ENCODE data around the gene SAMHD1. TPM values are rescaled to one million over a fixed set of nuclear protein-coding genes. Genes with fewer than 3 reads are reported as not detected.

The SAMHD1 gene
- total and polyA plus RNA-seq, 2 of the 8 experiments (the other 6 are each of a cell fraction or from before 2014, with no cell fraction given) = 22.0 to 37.1 TPM

DNA sequence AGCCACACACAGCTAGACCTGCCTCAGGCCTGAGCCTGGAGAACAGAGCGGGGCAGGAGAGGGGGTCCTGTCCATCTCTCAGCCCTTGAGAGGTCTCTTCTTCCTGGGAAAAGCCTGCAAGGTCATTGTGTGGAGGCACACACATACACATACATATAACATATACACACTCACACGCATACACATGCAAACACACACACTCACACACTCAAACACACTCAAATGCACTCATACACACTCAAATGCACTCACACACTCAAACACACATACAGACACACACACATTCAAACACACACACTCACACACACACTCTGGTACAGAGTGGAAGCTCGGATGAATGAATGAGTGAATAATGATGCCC, 75.1 kb downstream of the SAMHD1 start:
- Histone ChIP-seq H3K14ac (ENCODE audit: insufficient read length) (no peak overlapping the region), H3K4ac (replicated peaks; ENCODE audit: insufficient read length, low read depth, low read length) (no peak overlapping the region), H3K27ac (ENCODE audit: low read depth, low read length) (no peak overlapping the region), H2BK120ac (replicated peaks; ENCODE audit: low read depth, low read length) (no peak overlapping the region), H2BK5ac (ENCODE audit: low read depth, low read length) (no peak overlapping the region), H3K79me1 (ENCODE audit: low read depth, low read length) (no peaks in the 10 kb centered on the region), H3K27me3 (replicated peaks in 1 of 4; ENCODE audit: control insufficient read depth in 3 of 4, extremely low read depth in 1 of 4, insufficient read depth in 3 of 4, low read length in 3 of 4) (no peaks in the 10 kb centered on the region; a peak in 1 of 7 replicates), H3K23me2 (ENCODE audit: low read depth, low read length) (no peaks in the 10 kb centered on the region), H2BK12ac (ENCODE audit: low read depth, low read length) (no peak overlapping the region), H2AK5ac (ENCODE audit: low read depth, low read length) (no peak overlapping the region), H4K5ac (ENCODE audit: insufficient read length, low read depth, low read length) (no peak overlapping the region), H3K4me3 (ENCODE audit: extremely low read depth in 1 of 4, insufficient read depth in 2 of 4, low read depth in 3 of 4, low read length in 4 of 4) (no peak overlapping the region), H3K9ac (replicated peaks in 1 of 4; ENCODE audit: extremely low read depth in 1 of 4, low read depth in 3 of 4, low read length in 3 of 4) (no peak overlapping the region), H3K4me1 (replicated peaks in 1 of 4; ENCODE audit: control insufficient read depth in 3 of 4, insufficient read depth in 4 of 4, low read length in 3 of 4) (peaks cover 0 to 3% (median under 1%) of the 10 kb centered on the region in 4 experiments; a peak in 4 of 7 replicates), H2BK15ac (ENCODE audit: low read length) (no peak overlapping the region), H3K79me2 (ENCODE audit: control insufficient read depth in 1 of 2, insufficient read depth in 2 of 2, low read length in 2 of 2) (no peaks in the 10 kb centered on the region), H3K56ac (replicated peaks; ENCODE audit: insufficient read length, low read depth, low read length) (peak overlapping the region; percentile 82), H4K20me1 (replicated peaks in 1 of 2; ENCODE audit: control insufficient read depth in 1 of 2, insufficient read depth in 2 of 2, low read length in 2 of 2) (no peaks in the 10 kb centered on the region), H3K36me3 (ENCODE audit: control insufficient read depth in 2 of 4, insufficient read depth in 4 of 4, low read length in 3 of 4) (no peaks in the 10 kb centered on the region), H4K91ac (replicated peaks; ENCODE audit: insufficient read length, low read length) (peak overlapping the region; percentile 40), H4K8ac (ENCODE audit: extremely low read depth, insufficient read depth, low read length) (no peak overlapping the region; the same call in 1 of the 2 replicates), H2AFZ (ENCODE audit: low read length) (no peak overlapping the region), H3K18ac (ENCODE audit: extremely low read depth, low read length) (no peak overlapping the region), H3K23ac (ENCODE audit: insufficient read length) (no peak overlapping the region), H3K9me3 (ENCODE audit: insufficient read depth in 2 of 2, low read depth in 1 of 2, low read length in 1 of 2) (no peaks in the 10 kb centered on the region), H2BK20ac (ENCODE audit: low read length) (0 out of 2 replicates have a peak overlapping the region, but pooled peaks have one; percentile 41), H3K4me2 (ENCODE audit: insufficient read depth in 1 of 2, low read depth in 2 of 2, low read length in 2 of 2) (no peak overlapping the region)
- DNase-seq (ENCODE audit: low read depth in 1 of 2, low spot score in 2 of 2) = no peak
- ChIA-PET CTCF (ENCODE audit: partially characterized antibody) (interaction anchor here (1.1 to 2.6 kb wide), 4 partner anchors 8 to 74 kb away, joined by 3 to 13 read pairs (median 4); no protein-coding TSS in a partner anchor), POLR2A (ENCODE audit: partially characterized antibody) (interaction anchor here (0.6 to 1.8 kb wide), 2 partner anchors 8 to 10 kb away, joined by 3 to 4 read pairs; no protein-coding TSS in a partner anchor)
- FAIRE-seq = no peak
- TF ChIP-seq RAD21 (IDR thresholded peaks at IDR 0.05 in 1 of 2, conservative IDR thresholded peaks at IDR 0.05 in 1 of 2; ENCODE audit: low read depth in 2 of 2, low read length in 2 of 2) (no peak), SAP30 (IDR thresholded peaks at IDR 0.05; ENCODE audit: insufficient read depth, insufficient replicate concordance, low read length) (no peak), EGR1 (IDR thresholded peaks at IDR 0.05; ENCODE audit: borderline replicate concordance, low read depth, low read length) (no peak)
- 80% methylated on average over 3 of the region's 3 CpGs; no CpG with 5 or more reads in 1 of the 2 experiments for WGBS, 2 experiments (ENCODE audit: extremely low coverage in 1 of 2, insufficient coverage in 1 of 2, insufficient read length in 1 of 2, insufficient replicate concordance in 2 of 2, low coverage in 1 of 2, low lambda C conversion rate in 2 of 2, missing lambda C conversion rate in 1 of 2)
